K562 (cell line): ENCODE data around the gene RTN4. TPM values are rescaled to one million over a fixed set of nuclear protein-coding genes. Genes with fewer than 3 reads are reported as not detected.

Experiments
- ATAC-seq: fragments of 200-7000 bp; cut with Tn5 transposase; 3 replicates; pipeline ENCODE4 v1.9.1; 2020; ENCODE audit warnings: moderate library complexity
- BruUV-seq: library from RNA; stranded (reverse); fragments of 400-500 nt; replicated peaks from 2 replicates; lab custom pipeline; 2021; lab: Mats Ljungman, UMichigan
- CTCF ChIA-PET: fragments of 300-600 bp; formaldehyde crosslinking; extraction: SDS; loops from one replicate; lab custom pipeline; 2021; ENCODE audit warnings: low intra/inter-chr PET ratio; lab: Yijun Ruan, JAX
- POLR2A ChIA-PET: fragments of 300-600, 350-650 bp; sonication (Branson Sonifier 250); formaldehyde crosslinking; extraction: SDS; loops from one replicate; lab custom pipeline; 2021; ENCODE audit warnings: antibody characterized with exemption, inconsistent platforms; lab: Yijun Ruan, JAX
- DNase-seq, 4 experiments: peaks; one replicate each; pipeline versions ENCODE4 v3.0.0 to v3.0.0-alpha.2; 2011 to 2018; ENCODE audit warnings: low spot score in 3 of 4, mixed read lengths in 3 of 4; ENCODE audit errors: extremely low read depth in 1 of 4
- FAIRE-seq: peaks from 2 replicates; lab custom pipeline; 2011; peaks lifted over from hg19 to GRCh38; lab: Jason Lieb, UNC
- H2AFZ ChIP-seq: 2 replicates; pipeline ENCODE4 v1.6.0; 2011; ENCODE audit warnings: low read depth, low read length, control low read depth, inconsistent platforms
- H3K27ac ChIP-seq: fragments of 200-600 bp; 3 replicates; pipeline ENCODE4 v1.8.0; 2011; ENCODE audit warnings: low read depth, mild to moderate bottlenecking, control low read depth, inconsistent platforms, low read length, moderate library complexity, mixed read lengths; ENCODE audit errors: extremely low read depth
- H3K27me3 ChIP-seq, 2 experiments: fragments of 300-600 bp in 1 of 2; 2 replicates in 1 of 2; 3 replicates in 1 of 2; pipeline versions ENCODE4 v1.6.0 to v1.8.0; 2011; ENCODE audit warnings: inconsistent platforms in 2 of 2, low read length in 2 of 2, mild to moderate bottlenecking in 1 of 2, mixed read lengths in 1 of 2, moderate library complexity in 1 of 2; ENCODE audit not compliant: control insufficient read depth in 2 of 2, insufficient read depth in 2 of 2
- H3K36me3 ChIP-seq: fragments of 300-600 bp; 3 replicates; pipeline ENCODE4 v1.8.0; 2011; ENCODE audit warnings: mild to moderate bottlenecking, low read length, inconsistent platforms; ENCODE audit not compliant: control insufficient read depth, insufficient read depth
- H3K4me1 ChIP-seq, 2 experiments: fragments of 200-600 bp in 1 of 2; replicated peaks in 1 of 2; 2 replicates in 1 of 2; 3 replicates in 1 of 2; pipeline versions ENCODE4 v1.5.1 to v1.8.0; 2011; ENCODE audit warnings: inconsistent platforms in 2 of 2, low read length in 2 of 2, mild to moderate bottlenecking in 1 of 2, mixed read lengths in 1 of 2, moderate library complexity in 1 of 2; ENCODE audit not compliant: control insufficient read depth in 2 of 2, insufficient read depth in 2 of 2
- H3K4me2 ChIP-seq: 2 replicates; pipeline ENCODE4 v1.6.1; 2011; ENCODE audit warnings: low read length, control low read depth, inconsistent platforms, mixed read lengths; ENCODE audit not compliant: insufficient read depth
- H3K4me3 ChIP-seq: fragments of 200-600 bp; sonication (generic), shearing (Covaris generic); 2 replicates; pipeline ENCODE4 v1.5.1; 2016; ENCODE audit warnings: control low read depth, inconsistent platforms
- H3K79me2 ChIP-seq: fragments of 200-600 bp; 3 replicates; pipeline ENCODE4 v1.8.0; 2011; ENCODE audit warnings: low read length, inconsistent platforms; ENCODE audit not compliant: control insufficient read depth, insufficient read depth
- H3K9ac ChIP-seq, 2 experiments: 2 replicates each; pipeline versions ENCODE4 v1.6.0 to v1.6.1; 2011; ENCODE audit warnings: low read depth in 2 of 2, low read length in 2 of 2, control low read depth in 1 of 2, inconsistent platforms in 1 of 2, mild to moderate bottlenecking in 1 of 2, mixed read lengths in 1 of 2; ENCODE audit not compliant: insufficient read depth in 1 of 2
- H3K9me1 ChIP-seq: one replicate; pipeline ENCODE4 v1.6.0; 2011; ENCODE audit warnings: inconsistent platforms, mild to moderate bottlenecking, low read length, moderate library complexity; ENCODE audit not compliant: control insufficient read depth, insufficient read depth
- H3K9me3 ChIP-seq: replicated peaks from 2 replicates; pipeline ENCODE4 v1.5.1; 2011; ENCODE audit warnings: low read depth, low read length, inconsistent platforms; ENCODE audit not compliant: control insufficient read depth, insufficient read depth
- H4K20me1 ChIP-seq: replicated peaks from 2 replicates; pipeline ENCODE4 v1.6.1; 2011; ENCODE audit warnings: low read length, inconsistent platforms, mixed read lengths; ENCODE audit not compliant: control insufficient read depth, insufficient read depth
- ELF2 ChIP-seq: fragments of 250-450 bp; sonication (Bioruptor Pico); IDR thresholded peaks from 2 replicates; pipeline ENCODE4 v1.5.0; 2021; ENCODE audit warnings: mild to moderate bottlenecking
- GATAD2A ChIP-seq: fragments of 450-650 bp; IDR thresholded peaks from 2 replicates; pipeline ENCODE4 v1.6.1; 2017
- NCOA1 ChIP-seq: fragments of 450-650 bp; IDR thresholded peaks from 2 replicates; pipeline ENCODE4 v1.6.1; 2016; ENCODE audit warnings: low read depth
- PML ChIP-seq: IDR thresholded peaks from 2 replicates; pipeline ENCODE4 v1.6.1; 2012; ENCODE audit warnings: low read length, inconsistent platforms
- POLR2G ChIP-seq: fragments of 200-400 bp; formaldehyde crosslinking; IDR thresholded peaks from 2 replicates; pipeline ENCODE4 v1.6.1; 2017; ENCODE audit warnings: low read depth, mild to moderate bottlenecking, antibody characterized with exemption, low read length, moderate library complexity
- SMAD4 ChIP-seq: fragments of 250-450 bp; sonication (Bioruptor Pico); conservative IDR thresholded peaks from 2 replicates; pipeline ENCODE4 v1.8.0; 2021; ENCODE audit warnings: inconsistent platforms, mild to moderate bottlenecking, moderate library complexity
- TCF7 ChIP-seq: sonication (generic); IDR thresholded peaks from 2 replicates; pipeline ENCODE4 v1.6.1; 2016; ENCODE audit warnings: antibody characterized with exemption, borderline replicate concordance
- ZNF134 ChIP-seq: fragments of 250-450 bp; sonication (Bioruptor Pico); conservative IDR thresholded peaks from 2 replicates; pipeline ENCODE4 v1.4.0; 2020
- ZNF668 ChIP-seq: fragments of 250-450 bp; sonication (Bioruptor Pico); IDR thresholded peaks from 2 replicates; pipeline ENCODE4 v1.8.0; 2022; ENCODE audit warnings: mild to moderate bottlenecking, inconsistent platforms
- ZSCAN29 ChIP-seq: fragments of 450-650 bp; IDR thresholded peaks from 2 replicates; pipeline ENCODE4 v1.6.1; 2017
- WGBS: fragments of 100-300 bp; shearing (Covaris generic); methylation state at CpG from one replicate; pipeline ENCODE4 v1.1.6; 2016; ENCODE audit warnings: low coverage, mixed read lengths; ENCODE audit not compliant: insufficient coverage; ENCODE audit errors: missing lambda C conversion rate; 5-methylcytosine and 5-hydroxymethylcytosine counted together
- in situ Hi-C: fragments of 300-500 bp; cut with MboI; formaldehyde crosslinking; loops from 4 replicates; pipeline ENCODE4 v1.15.0; 2018; ENCODE audit warnings: inconsistent platforms, mixed read lengths
- intact Hi-C: fragments of 100-400 bp; cut with micrococcal nuclease; formaldehyde crosslinking; loops from 2 replicates; pipeline ENCODE4 v1.14.2; 2022
- polyA plus RNA-seq, 8 experiments: library from polyadenylated mRNA; depleted of rRNA in 4 of 8; stranded (reverse) in 5 of 8; unstranded in 3 of 8; fragments of >200 nt; fragmentation: Nextera tagmentation in 2 of 8; fragmentation: Illumina TruSeq in 1 of 8; extraction: Ambion mirVana in 2 of 8; extraction: Trizol in 1 of 8; gene quantifications; 2 replicates each; pipeline versions ENCODE4 v1.2.1 to v1.2.3, GENCODE V29; 2011 to 2014; ENCODE audit warnings: inconsistent platforms in 1 of 8, missing spikeins in 1 of 8
- total RNA-seq, 7 experiments: library from RNA; depleted of rRNA in 6 of 7; stranded (reverse); fragments of >200 nt in 6 of 7; fragmentation: Illumina TruSeq in 2 of 7; extraction: Trizol in 2 of 7; gene quantifications; 2 replicates each; pipeline versions ENCODE4 v1.2.1 to v1.2.3, GENCODE V29; 2011 to 2021; ENCODE audit warnings: low replicate concordance in 1 of 7
- TF ChIP-seq, protein P1 (sequence below): sonication (generic); formaldehyde crosslinking; IDR thresholded peaks from 2 replicates; pipeline ENCODE4 v1.8.0; 2022; ENCODE audit warnings: mild to moderate bottlenecking, missing genetic modification reagents
- TF ChIP-seq, protein P2 (sequence below): fragments of 250-450 bp; sonication (Bioruptor Pico); IDR thresholded peaks from 2 replicates; pipeline ENCODE4 v1.8.0; 2021; ENCODE audit warnings: borderline replicate concordance, mild to moderate bottlenecking, moderate library complexity; ENCODE audit not compliant: poor library complexity, severe bottlenecking
- TF ChIP-seq, protein P3 (sequence below): fragments of 450-650 bp; formaldehyde crosslinking; conservative IDR thresholded peaks from 2 replicates; pipeline ENCODE4 v1.4.0; 2022; ENCODE audit warnings: mild to moderate bottlenecking, missing genetic modification characterization

RTN4 gene
- total and polyA plus RNA-seq, 9 of the 15 experiments (the other 6 are each of a cell fraction or from before 2014, with no cell fraction given) = 73.0 to 248 (median 116) TPM

DNA sequence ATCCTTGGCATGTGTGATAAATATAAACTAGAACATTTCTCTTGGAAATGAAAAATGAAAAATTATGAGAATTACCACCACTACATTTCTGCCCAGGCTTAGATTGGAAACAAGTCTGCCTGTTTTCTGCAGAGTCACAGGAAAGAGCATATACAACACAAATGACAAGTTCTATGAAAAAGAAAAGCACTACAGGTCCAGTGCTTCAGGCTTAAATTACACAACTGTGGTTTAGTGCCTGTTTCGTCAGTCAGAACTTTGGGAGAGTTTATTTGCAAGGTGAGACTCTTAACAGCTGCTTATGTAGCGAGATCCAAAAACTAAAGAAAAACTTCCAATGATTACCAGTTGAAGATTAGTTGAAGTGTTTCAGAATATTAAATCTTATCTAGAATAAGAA, 68.9 kb downstream of the RTN4 start:
- H2AFZ ChIP-seq = no peak overlapping the region
- no peak for TF ChIP-seq NCOA1
- TF ChIP-seq, protein P1, sequence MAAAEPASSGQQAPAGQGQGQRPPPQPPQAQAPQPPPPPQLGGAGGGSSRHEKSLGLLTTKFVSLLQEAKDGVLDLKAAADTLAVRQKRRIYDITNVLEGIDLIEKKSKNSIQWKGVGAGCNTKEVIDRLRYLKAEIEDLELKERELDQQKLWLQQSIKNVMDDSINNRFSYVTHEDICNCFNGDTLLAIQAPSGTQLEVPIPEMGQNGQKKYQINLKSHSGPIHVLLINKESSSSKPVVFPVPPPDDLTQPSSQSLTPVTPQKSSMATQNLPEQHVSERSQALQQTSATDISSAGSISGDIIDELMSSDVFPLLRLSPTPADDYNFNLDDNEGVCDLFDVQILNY (CRISPR knock-in tag) = no peak
- TF ChIP-seq SMAD4 = no peak
- TF ChIP-seq, protein P2, sequence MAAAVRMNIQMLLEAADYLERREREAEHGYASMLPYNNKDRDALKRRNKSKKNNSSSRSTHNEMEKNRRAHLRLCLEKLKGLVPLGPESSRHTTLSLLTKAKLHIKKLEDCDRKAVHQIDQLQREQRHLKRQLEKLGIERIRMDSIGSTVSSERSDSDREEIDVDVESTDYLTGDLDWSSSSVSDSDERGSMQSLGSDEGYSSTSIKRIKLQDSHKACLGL (CRISPR knock-in tag) = no peak
- no peak for TF ChIP-seq ZNF134 (CRISPR knock-in tag)
- no peak for TF ChIP-seq ELF2
- TF ChIP-seq, protein P3, sequence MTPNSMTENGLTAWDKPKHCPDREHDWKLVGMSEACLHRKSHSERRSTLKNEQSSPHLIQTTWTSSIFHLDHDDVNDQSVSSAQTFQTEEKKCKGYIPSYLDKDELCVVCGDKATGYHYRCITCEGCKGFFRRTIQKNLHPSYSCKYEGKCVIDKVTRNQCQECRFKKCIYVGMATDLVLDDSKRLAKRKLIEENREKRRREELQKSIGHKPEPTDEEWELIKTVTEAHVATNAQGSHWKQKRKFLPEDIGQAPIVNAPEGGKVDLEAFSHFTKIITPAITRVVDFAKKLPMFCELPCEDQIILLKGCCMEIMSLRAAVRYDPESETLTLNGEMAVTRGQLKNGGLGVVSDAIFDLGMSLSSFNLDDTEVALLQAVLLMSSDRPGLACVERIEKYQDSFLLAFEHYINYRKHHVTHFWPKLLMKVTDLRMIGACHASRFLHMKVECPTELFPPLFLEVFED (CRISPR knock-in tag) = no peak
- TF ChIP-seq TCF7 = no peak
- no peak for TF ChIP-seq ZNF668 (CRISPR knock-in tag)
- no peak for TF ChIP-seq GATAD2A
- no peak for TF ChIP-seq POLR2G
- TF ChIP-seq ZSCAN29 = no peak
- TF ChIP-seq PML = no peak
- DNase-seq (no peak), FAIRE-seq (no peak), ATAC-seq (no peak)
- H3K27me3 ChIP-seq = no peaks in the 10 kb centered on the region
- intact Hi-C loops (no loop called here), in situ Hi-C loops (no loop called here)
- no peaks in the 10 kb centered on the region for H3K9me3 ChIP-seq
- H3K4me2 ChIP-seq = no peak overlapping the region
- H3K79me2 ChIP-seq = peaks cover 90% of the 10 kb centered on the region
- CTCF ChIA-PET = no interaction called here
- H3K36me3 ChIP-seq = peaks cover 79% of the 10 kb centered on the region
- H3K27ac ChIP-seq = no peak overlapping the region
- no TSS peak for BruUV-seq
- no peak overlapping the region for H3K4me3 ChIP-seq
- no peaks in the 10 kb centered on the region for H3K4me1 ChIP-seq
- H4K20me1 ChIP-seq = peaks cover 17% of the 10 kb centered on the region; the same call in 1 of the 2 replicates
- no peak overlapping the region for H3K9ac ChIP-seq
- no peaks in the 10 kb centered on the region for H3K9me1 ChIP-seq
- POLR2A ChIA-PET = interaction anchor here (1.0 kb wide), 1 partner anchor 11 kb away, joined by 3 read pairs; no protein-coding TSS in a partner anchor
- WGBS = 90% methylated on average over 2 of the region's 2 CpGs
